Tongue (tissue), 1 donor: ENCODE data around the gene ATOSB. TPM values are rescaled to one million over a fixed set of nuclear protein-coding genes. Genes with fewer than 3 reads are reported as not detected.

ENCODE experiments used
- total RNA-seq: library from RNA; depleted of rRNA; stranded (reverse); fragments of >200 nt; gene quantifications from one replicate; pipeline ENCODE4 v1.2.3, GENCODE V29; 2014

The ATOSB gene
- total RNA-seq, 1 donor from 2014 or later: 14.6 TPM

Other genes with a start within 250 kb of the ATOSB start
- gene PHF24, start 157.6 kb downstream of the ATOSB start, total RNA-seq: 0.31 TPM
- gene DNAJB5, start 126.1 kb downstream of the ATOSB start, total RNA-seq: 72.4 TPM
- 201 TPM for gene VCP, start 43.2 kb downstream of the ATOSB start, total RNA-seq
- gene FANCG, start 35.9 kb downstream of the ATOSB start, total RNA-seq: 18.3 TPM
- gene PIGO, start 19.3 kb downstream of the ATOSB start, total RNA-seq: 13.4 TPM
- 88.3 TPM for gene STOML2, start 12.7 kb downstream of the ATOSB start, total RNA-seq
- gene UNC13B, start 46.1 kb upstream of the ATOSB start, total RNA-seq: 33.0 TPM